Stimulated activated CD4-positive, alpha-beta T cell treated with anti-CD3 and anti-CD28 coated beads, Interleukin-15, amount 100 ng/mL, for 48 hours (primary cell): Measurements from ENCODE around the gene COL2A1.
A peak's percentile ranks its signal among the peaks of the same experiment; 100 is the strongest.

Experiments used
- DNase-seq, 2 donors: peaks; one replicate each; pipeline ENCODE4 v3.0.0-alpha.2; 2020; ENCODE audit warnings: low read depth in 2 of 2

COL2A1 gene

DNA sequence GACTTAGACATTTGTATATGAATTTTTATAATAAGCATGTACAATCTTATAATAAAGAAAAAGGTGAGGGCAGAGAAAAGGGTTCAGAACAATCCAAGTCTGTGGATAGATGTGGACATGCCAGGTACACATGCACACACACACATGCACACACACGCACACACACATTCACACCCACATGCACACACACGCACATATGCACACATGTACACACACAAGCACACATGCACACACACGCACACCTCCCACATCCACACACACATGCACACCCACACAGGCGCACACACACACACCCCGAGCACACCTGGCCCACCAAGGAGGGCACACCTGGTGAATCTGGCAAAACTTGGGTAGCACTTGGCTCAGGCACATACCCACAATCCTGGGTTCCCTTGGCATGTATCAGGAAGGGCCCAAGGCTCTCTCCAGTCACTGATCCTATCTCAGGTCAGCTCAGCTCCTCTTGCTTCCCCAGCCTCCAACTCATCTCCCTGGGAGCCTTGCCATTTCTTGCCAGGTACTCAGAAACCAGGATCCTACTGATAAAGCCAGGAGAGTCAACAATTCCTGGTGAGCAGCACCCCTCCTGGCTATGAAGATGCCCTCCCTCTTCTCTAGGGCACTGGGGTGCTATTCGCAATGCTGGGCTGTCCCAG lies 59.5 kb downstream of the COL2A1 start:
- DNase-seq, result no peak

DNA sequence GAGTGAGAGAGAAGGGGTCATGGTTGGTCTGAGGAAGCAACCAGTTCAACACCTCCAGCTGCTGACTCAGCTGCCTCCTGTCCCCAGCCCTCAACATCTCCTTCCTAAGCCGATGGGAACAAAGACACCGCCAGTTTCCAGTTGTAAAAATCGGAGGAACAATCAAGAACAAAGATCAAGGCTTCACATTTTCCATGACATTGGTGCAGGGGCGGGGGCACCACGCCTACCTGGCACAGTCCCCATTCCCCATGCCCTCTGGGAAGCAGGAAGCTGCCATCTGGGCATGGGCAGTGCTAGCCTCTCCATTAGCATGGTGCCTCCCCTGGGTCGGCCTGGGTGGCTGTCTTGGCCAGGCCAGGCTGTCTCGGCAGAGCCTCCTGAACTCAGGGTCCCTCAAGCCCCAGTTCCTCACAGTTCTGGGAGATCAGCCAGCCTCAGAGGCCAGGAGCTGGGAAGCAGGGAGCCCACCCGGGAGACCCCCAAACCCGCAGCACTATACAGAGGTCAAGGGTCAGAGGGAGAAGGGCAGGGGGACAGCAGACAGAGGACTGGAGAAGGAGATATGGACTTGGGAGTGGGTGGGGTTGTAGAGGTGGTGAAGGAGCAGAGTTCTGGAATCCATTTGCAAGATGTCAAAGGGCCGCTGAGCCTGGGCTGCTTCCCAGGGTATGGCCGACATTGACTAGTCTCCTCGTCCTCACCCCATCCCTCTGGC lies 60.5 kb downstream of the COL2A1 start:
- no peak for DNase-seq

DNA sequence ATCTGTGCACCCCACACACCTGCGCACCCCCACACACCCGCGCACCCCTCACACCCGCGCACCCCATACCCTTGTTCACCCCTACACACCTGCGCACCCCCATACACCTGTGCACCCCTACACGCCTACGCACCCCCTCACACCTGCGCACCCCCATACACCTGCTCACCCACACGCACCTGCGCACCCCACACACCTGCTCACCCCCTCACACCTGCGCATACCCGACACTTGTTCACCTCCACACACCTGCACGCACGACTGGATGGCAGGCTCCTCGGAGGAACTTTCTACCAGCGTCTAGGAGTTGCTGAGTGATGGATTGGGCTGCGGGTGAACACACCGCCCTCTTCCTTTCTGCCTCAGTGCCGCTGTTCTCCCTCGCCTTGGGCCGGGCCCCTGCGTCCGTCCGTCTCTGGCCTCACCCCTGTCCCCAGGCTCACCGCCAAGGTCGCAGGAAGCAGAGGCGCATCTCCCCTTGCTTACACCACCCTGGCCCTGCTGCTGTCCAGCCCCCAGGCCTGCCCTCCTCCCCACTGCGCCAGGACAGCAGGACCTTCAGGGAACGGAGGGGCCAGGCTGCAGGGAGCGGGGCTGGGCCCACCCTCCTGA lies 61.6 kb downstream of the COL2A1 start:
- no peak for DNase-seq

DNA sequence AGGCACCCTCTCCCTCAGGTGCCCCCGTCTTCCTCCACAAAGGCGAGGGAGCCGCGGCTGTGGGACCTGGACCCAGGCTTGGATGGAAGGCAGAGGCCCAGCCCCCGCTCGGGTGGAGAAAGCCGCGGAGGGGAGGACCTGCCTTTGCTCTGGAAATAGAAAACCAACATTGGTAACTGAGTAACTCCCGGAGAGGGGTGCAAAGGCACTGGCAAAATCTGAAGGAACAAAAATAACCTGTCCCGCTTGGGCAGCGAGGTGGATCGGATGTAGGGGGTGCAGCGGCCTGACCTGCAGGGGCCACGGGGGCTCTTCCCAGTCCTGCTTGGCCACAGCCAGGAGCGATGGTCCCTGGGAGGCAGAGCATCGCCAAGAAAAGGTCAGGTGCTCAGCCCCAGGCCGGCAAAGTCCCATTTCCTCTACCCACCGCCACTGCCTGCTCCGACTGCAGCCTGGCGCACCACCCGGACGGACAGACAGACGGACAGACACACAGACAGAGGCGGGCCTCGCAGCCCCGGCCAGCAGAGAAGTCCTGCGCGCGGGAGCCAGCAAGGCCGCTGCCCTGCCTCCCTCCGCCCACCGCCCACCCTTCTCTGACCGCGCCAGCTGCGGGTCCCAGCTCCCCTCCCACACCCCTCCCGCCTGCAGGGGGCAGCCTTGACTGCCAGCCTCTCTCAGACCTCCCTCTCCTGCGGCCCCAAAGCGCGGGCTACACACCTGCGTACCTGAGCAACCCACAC lies 62.2 kb downstream of the COL2A1 start:
- peak; percentile 18 to 30 for DNase-seq

DNA sequence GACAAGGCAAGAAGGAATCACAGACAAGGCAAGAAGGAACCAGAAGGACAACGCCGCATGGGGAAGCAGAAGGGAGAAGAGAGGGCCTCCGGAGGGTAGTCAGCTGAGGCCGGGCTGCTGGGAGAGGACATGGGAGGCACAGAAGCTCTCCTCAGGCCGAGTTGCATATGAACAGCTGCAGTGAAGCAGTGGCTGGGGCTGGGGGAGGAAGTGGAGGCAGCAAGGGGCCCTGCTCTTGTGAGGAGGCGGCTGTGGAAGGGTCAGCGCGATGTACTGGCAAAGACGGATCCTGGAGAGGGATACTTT lies 62.8 kb downstream of the COL2A1 start:
- DNase-seq, result no peak

DNA sequence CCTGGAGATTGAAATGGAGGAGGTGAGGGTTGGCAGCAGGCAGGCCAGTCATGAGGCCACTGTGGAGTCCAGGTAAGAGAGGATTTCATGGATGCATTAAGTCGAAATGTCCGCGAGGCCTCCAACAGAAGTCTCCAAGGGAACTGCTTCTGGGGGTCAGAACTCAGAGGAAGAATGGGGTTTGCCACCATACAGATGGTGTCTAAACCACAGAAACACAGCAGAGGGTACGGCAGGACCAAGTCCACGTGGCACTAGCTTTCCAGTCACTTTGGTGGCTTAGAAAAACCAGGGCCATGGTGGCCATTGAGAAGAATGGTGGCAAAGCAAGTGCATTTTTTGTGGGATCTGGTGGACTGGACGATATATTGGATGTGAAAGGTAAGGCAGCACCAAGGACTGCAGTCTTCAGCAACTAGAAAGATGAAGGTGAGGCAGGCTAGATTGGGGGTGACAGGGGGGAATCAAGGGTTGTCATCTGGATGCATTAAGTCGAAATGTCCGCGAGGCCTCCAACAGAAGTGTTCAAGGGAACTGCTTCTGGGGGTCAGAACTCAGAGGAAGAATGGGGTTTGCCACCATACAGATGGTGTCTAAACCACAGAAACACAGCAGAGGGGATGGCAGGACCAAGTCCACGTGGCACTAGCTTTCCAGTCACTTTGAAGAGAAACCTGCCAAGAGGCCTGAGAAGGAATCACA lies 63.4 kb downstream of the COL2A1 start:
- no peak for DNase-seq

DNA sequence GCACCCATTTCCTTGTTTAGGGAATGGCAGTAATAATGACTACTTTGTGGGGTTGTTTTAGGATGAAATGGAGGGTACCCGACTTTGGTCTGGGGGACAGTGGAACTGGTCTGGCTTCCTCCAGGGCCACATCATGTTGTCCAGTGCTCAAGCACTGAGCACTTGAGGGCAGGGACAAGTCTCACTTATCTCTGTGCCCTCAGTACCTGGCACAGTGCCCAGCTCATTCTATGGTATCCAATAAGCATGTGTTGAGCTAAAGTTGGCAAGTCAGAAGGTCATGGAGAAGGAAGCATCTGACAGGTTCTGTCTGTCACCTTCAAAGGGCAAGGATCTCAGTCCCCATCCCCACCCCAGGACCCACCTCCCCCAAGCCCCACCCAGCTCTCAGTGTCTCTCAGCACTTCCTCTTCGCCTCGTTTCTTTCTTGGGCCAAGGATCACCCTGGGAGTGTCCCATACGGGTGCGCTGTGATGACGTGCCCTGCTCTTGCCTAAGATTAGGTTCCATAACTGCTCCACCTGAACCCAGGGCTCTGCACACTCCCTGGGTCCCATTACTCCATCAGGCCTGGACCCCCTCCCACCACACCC lies 65.2 kb downstream of the COL2A1 start:
- no peak for DNase-seq

DNA sequence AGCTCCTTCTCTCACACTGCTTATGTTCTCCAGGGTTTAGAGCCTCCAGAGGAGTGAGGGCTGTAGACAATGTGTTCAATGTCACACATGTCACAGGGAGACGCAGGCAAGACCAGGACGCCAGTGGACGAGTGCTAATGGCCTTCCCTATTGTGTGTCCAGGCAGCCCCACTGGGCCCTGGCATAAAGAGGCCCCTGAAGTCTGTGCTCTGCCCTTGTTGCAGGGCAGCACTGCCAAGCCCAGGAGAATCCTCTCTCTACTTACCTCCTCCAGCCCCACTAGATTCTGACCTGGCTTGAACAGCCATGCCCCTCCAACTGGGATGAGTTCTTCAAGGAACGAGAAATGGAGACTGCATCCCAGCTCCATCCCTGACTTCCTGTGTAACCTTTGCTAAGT lies 65.7 kb downstream of the COL2A1 start:
- DNase-seq, result no peak

DNA sequence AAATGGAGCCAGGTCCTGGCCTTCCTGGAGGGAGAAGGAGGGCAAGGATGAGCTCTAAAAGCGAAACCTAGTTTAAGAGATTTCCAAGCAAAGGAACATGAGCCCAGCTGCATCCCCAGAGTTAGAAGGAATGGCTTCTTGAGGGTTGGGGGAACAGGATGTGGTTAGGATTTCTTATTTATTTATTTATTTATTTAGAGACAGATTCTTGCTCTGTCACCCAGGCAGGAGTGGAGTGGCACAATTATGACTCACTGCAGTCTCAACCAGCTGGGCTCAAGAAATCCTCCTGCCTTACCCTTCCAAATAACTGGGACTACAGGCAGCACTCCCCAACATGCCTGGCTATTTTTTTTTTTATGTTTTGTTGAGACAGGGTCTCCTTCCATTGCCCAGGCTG lies 66.2 kb downstream of the COL2A1 start:
- no peak for DNase-seq

DNA sequence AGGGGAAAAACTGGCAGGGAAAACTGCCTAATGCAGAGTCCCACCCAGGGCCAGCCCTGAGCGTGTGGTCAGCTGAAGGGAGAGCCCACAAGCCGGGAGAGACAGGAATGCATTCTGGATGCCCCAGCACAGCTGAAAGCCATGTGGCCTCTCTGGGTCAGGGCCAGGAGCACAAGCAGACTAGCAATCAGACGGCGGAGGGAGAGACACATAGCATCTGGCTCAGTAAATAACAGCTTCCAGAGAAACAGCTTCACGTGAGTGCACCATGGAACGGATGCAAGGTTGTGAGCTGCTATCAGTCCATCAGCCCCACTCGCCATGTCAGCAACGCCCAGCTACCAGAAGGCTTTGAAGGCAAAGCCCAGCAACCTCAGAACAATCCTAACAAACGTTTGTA lies 69.1 kb downstream of the COL2A1 start:
- DNase-seq, result no peak

DNA sequence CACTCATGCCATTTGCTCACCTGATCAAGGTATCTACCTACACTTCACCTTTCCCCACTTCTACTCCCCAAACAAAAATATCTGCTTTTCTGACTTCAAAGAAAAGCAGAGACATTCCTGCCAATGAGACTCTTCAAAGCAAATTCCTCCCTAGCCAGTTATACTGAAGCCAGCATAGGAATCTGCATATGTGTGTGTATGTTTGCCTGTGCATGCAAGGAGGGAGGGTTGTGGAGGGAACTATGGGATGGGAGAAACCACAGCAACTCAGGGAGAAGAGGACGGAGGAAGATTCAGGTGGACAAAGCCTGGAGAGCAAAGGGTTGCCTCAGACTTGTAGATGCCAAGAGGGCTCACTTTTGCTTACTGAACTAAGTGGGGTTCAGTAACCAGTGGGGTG lies 73.1 kb downstream of the COL2A1 start:
- no peak for DNase-seq

DNA sequence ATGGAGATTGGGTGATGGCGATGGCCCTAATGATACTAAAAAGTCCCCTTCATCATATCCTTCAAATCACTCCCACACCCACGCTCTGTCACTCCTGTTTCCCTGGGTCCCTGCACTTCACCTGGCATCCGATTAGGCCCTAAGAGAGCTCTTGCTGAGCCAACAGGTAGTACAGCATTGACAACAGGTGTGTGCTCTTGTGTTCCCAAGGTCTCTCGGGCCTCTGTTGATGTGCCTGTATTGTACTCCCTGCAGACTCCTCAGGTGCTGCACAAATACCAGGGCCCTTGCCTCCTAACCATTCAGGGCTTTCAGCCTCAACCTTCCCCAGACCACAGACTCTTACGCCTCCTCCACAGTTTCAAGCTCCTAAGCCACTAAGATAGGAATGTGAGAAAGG lies 73.6 kb downstream of the COL2A1 start:
- no peak for DNase-seq

DNA sequence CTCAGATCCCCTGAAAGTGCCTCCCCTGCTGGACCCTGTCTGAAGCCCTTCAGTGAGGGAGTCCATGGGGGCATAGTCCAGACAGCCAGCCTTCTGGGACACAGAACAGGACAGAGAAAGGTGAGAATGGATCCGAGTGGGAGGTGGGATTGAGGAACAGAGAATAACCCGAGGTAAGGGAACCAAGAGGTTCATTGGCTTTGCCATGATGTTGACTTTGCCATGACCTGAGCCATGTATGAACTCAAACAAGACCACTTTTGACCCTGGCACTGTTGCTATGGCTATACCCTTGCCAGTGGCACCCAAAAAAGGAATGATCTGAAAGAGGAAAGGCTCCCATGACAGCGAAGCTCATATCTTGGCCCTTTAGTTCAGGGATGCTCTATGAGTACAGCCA lies 76.9 kb downstream of the COL2A1 start:
- no peak for DNase-seq
